ENCODE results near the gene BHMT2. TPM values are rescaled to one million over a fixed set of nuclear protein-coding genes. Genes with fewer than 3 reads are reported as not detected.

BHMT2 gene
- total RNA-seq, 1 experiment from 2014 or later: 0.20 TPM

GRCh38 chr5:79021753-79022152, 47.8 kb upstream of the BHMT2 start:
- H3K4me1 ChIP-seq (ENCODE audit: control insufficient read depth in 1 of 2, insufficient read depth in 2 of 2, low read length in 2 of 2): peaks cover 2 to 15% of the 10 kb centered on the region in 2 experiments; a peak in 2 of 4 replicates
- RAD21 ChIA-PET (ENCODE audit: low non-redundant PET in 1 of 2, low total read pairs in 2 of 2, uncharacterized antibody in 2 of 2, unreplicated experiment in 2 of 2): interaction anchor here in 1 of 2 experiments (1.1 kb wide), 2 partner anchors 112 to 122 kb away, joined by 3 to 6 read pairs; no protein-coding TSS in a partner anchor
- no peak overlapping the region for H3K27ac ChIP-seq (ENCODE audit: low read depth, low read length)
- no peaks in the 10 kb centered on the region for H3K9me2 ChIP-seq (ENCODE audit: insufficient read depth)
- ATAC-seq: no peak
- no TSS peak for BruUV-seq (replicated peaks)
- H3K36me3 ChIP-seq (ENCODE audit: control insufficient read depth in 1 of 2, insufficient read depth in 2 of 2, low read length in 2 of 2): no peaks in the 10 kb centered on the region
- POLR2A ChIA-PET: no interaction called here
- TF ChIP-seq JUND (IDR thresholded peaks at IDR 0.05) (no peak), POLR2AphosphoS5 (IDR thresholded peaks at IDR 0.05; ENCODE audit: low read depth, low read length) (no peak), YY1 (IDR thresholded peaks at IDR 0.05; ENCODE audit: extremely low read depth, insufficient replicate concordance, low read depth, low read length) (no peak), SP1 (IDR thresholded peaks at IDR 0.05; ENCODE audit: low read depth) (no peak), FOSL1 (IDR thresholded peaks at IDR 0.05; ENCODE audit: low read depth) (no peak), SRF (IDR thresholded peaks at IDR 0.05; ENCODE audit: low read depth) (no peak), ELF1 (IDR thresholded peaks at IDR 0.05; ENCODE audit: borderline replicate concordance, low read depth) (no peak), CBX3 (IDR thresholded peaks at IDR 0.05; ENCODE audit: low read depth) (no peak), REST (IDR thresholded peaks at IDR 0.05; ENCODE audit: low read depth) (no peak), ZNF274 (IDR thresholded peaks at IDR 0.05; ENCODE audit: low read depth, low read length) (no peak), POLR2A (IDR thresholded peaks at IDR 0.05; ENCODE audit: borderline replicate concordance, extremely low read depth, insufficient read depth, insufficient read length) (no peak), CEBPB (IDR thresholded peaks at IDR 0.05; ENCODE audit: low read depth) (no peak), CTCF (IDR thresholded peaks at IDR 0.05 in 2 of 3, conservative IDR thresholded peaks at IDR 0.05 in 1 of 3; ENCODE audit: borderline replicate concordance in 1 of 3, insufficient read depth in 1 of 3, low read depth in 2 of 3, low read length in 2 of 3) (no peak), TCF7L2 (IDR thresholded peaks at IDR 0.05; ENCODE audit: borderline replicate concordance, extremely low read depth, insufficient read depth, insufficient read length) (no peak), RAD21 (IDR thresholded peaks at IDR 0.05; ENCODE audit: low read depth) (no peak)
- H3K27me3 ChIP-seq (ENCODE audit: insufficient read depth, low read length): no peaks in the 10 kb centered on the region
- H3K4me3 ChIP-seq (replicated peaks in 1 of 2; ENCODE audit: low read depth in 1 of 2, low read length in 2 of 2): no peak overlapping the region
- H3K9ac ChIP-seq (ENCODE audit: low read length): no peak overlapping the region
- no peaks in the 10 kb centered on the region for H3K79me2 ChIP-seq (ENCODE audit: insufficient read depth, low read length)
- H2AFZ ChIP-seq (ENCODE audit: low read depth, low read length, poor library complexity, severe bottlenecking): peak overlapping the region; percentile 74
- H3K9me3 ChIP-seq (ENCODE audit: control insufficient read depth in 1 of 2, insufficient read depth in 1 of 2, low read depth in 1 of 2, low read length in 2 of 2): no peaks in the 10 kb centered on the region
- CTCF ChIA-PET: interaction anchor here (0.9 to 9.1 kb wide), 12 partner anchors 8 to 1062 kb away, joined by 3 to 373 read pairs (median 8); partner anchors contain the start of gene ARSB
- H3K4me2 ChIP-seq (ENCODE audit: low read length): peak overlapping the region; percentile 57; the same call in 1 of the 2 replicates
- intact Hi-C loops (cut with micrococcal nuclease): loop anchor here (2.0 to 10.0 kb wide), 4 partner anchors 111 to 1061 kb away; no protein-coding TSS in a partner anchor
- H4K20me1 ChIP-seq (ENCODE audit: insufficient read depth): no peaks in the 10 kb centered on the region
- no peak for DNase-seq (ENCODE audit: low read depth, low spot score)
